Activated CD4-positive, alpha-beta T cell treated with anti-CD3 and anti-CD28 coated beads, Interleukin-2, amount 10 ng/mL, durations not matched to agents 7 days and 5 days (primary cell): ENCODE measurements around the gene CREB3L1. TPM values are rescaled to one million over a fixed set of nuclear protein-coding genes. Genes with fewer than 3 reads are reported as not detected.
"Not testable (repeated sequence)": the region's sequence is repeated elsewhere in the genome, so short reads cannot be mapped to it uniquely, and the experiment has no call there.

Source experiments
- CTCF ChIA-PET: fragments of 350-600 bp; sonication (Branson Sonifier 250); formaldehyde crosslinking; loops from one replicate; lab custom pipeline; 2021; ENCODE audit warnings: antibody characterized with exemption; lab: Charles Lee
- POLR2A ChIA-PET: fragments of 350-600 bp; sonication (Branson Sonifier 250); formaldehyde crosslinking; loops from one replicate; lab custom pipeline; 2021; ENCODE audit warnings: antibody characterized with exemption; lab: Charles Lee
- DNase-seq: peaks from one replicate; pipeline ENCODE4 v3.0.0-alpha.2; 2020
- H3K27ac Mint-ChIP-seq: one replicate; pipeline ENCODE4 v1.8.0; 2021; ENCODE audit warnings: mild to moderate bottlenecking, moderate library complexity, mixed read lengths
- H3K27me3 Mint-ChIP-seq: one replicate; pipeline ENCODE4 v1.8.0; 2021; ENCODE audit warnings: mixed read lengths
- H3K36me3 Mint-ChIP-seq: one replicate; pipeline ENCODE4 v1.8.0; 2021; ENCODE audit warnings: low read depth, mixed read lengths
- H3K4me1 Mint-ChIP-seq: one replicate; pipeline ENCODE4 v1.8.0; 2021; ENCODE audit warnings: mixed read lengths
- H3K4me3 Mint-ChIP-seq: one replicate; pipeline ENCODE4 v1.8.0; 2021; ENCODE audit warnings: mild to moderate bottlenecking, moderate library complexity, mixed read lengths
- H3K9me3 Mint-ChIP-seq: one replicate; pipeline ENCODE4 v1.8.0; 2021; ENCODE audit warnings: mixed read lengths
- total RNA-seq, 2 experiments: library from RNA; stranded (reverse); gene quantifications; one replicate each; pipeline ENCODE4 v1.2.3, GENCODE V29; 2021

Gene CREB3L1
- total RNA-seq, 2 experiments from 2014 or later = not detected

GRCh38 chr11:46251954-46252353, 25.5 kb upstream of the CREB3L1 start:
- DNase-seq = no peak
- H3K27me3 Mint-ChIP-seq = peaks cover 2% of the 10 kb centered on the region
- no peak overlapping the region for H3K4me3 Mint-ChIP-seq
- CTCF ChIA-PET = interaction anchor here (1.0 kb wide), 1 partner anchor 9 kb away, joined by 3 read pairs; no protein-coding TSS in a partner anchor
- H3K27ac Mint-ChIP-seq = no peak overlapping the region
- H3K9me3 Mint-ChIP-seq = no peaks in the 10 kb centered on the region
- H3K4me1 Mint-ChIP-seq = peaks cover 3% of the 10 kb centered on the region
- no peaks in the 10 kb centered on the region for H3K36me3 Mint-ChIP-seq
- POLR2A ChIA-PET = no interaction called here

GRCh38 chr11:46252373-46252914, 25.0 kb upstream of the CREB3L1 start:
- Mint-ChIP-seq H3K4me3 (no peak overlapping the region), H3K36me3 (no peaks in the 10 kb centered on the region), H3K4me1 (peaks cover 3% of the 10 kb centered on the region), H3K27me3 (peaks cover 2% of the 10 kb centered on the region), H3K27ac (no peak overlapping the region), H3K9me3 (no peaks in the 10 kb centered on the region)
- CTCF ChIA-PET = interaction anchor here (1.0 kb wide), 1 partner anchor 9 kb away, joined by 4 read pairs; no protein-coding TSS in a partner anchor
- POLR2A ChIA-PET = no interaction called here
- DNase-seq = no peak

- DNase-seq = no peak
- CTCF ChIA-PET = interaction anchor here (1.0 kb wide), 1 partner anchor 10 kb away, joined by 4 read pairs; no protein-coding TSS in a partner anchor
- H3K9me3 Mint-ChIP-seq = no peaks in the 10 kb centered on the region
- peaks cover 2% of the 10 kb centered on the region for H3K27me3 Mint-ChIP-seq
- no peaks in the 10 kb centered on the region for H3K36me3 Mint-ChIP-seq
- H3K27ac Mint-ChIP-seq = no peak overlapping the region
- H3K4me3 Mint-ChIP-seq = no peak overlapping the region
- POLR2A ChIA-PET = no interaction called here
- H3K4me1 Mint-ChIP-seq = peaks cover 3% of the 10 kb centered on the region
Measured at GRCh38 chr11:46253258-46254132, 24.0 kb upstream of the CREB3L1 start.

- ChIA-PET CTCF (no interaction called here), POLR2A (no interaction called here)
- Mint-ChIP-seq H3K4me1 (no peaks in the 10 kb centered on the region), H3K9me3 (no peaks in the 10 kb centered on the region), H3K4me3 (no peak overlapping the region), H3K27me3 (peaks cover 2% of the 10 kb centered on the region), H3K36me3 (no peaks in the 10 kb centered on the region), H3K27ac (no peak overlapping the region)
- DNase-seq = no peak
Measured at GRCh38 chr11:46254133-46254491, 23.4 kb upstream of the CREB3L1 start.

DNA sequence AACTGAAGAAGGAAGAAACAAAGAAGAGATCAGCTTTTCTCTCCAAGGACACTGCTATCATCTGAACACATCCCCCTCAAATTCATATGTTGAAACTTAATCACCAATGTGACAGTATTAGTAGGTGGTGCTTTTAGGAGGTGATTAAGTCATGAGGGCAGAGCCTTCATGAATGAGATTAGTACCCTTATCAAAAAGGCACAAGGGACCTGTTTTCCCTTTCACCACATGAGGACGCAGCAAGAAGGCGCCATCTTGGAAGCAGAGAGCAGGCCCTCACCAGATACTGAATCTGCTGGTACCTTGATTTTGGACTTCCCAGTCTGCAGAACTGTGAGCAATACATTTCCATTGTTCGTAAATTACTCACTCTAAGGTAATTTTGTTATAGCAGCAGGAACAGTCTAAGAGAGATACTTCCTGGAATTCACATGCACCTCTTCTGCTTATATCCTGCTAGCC, 20.9 kb upstream of the CREB3L1 start:
- DNase-seq = no peak

GRCh38 chr11:46259347-46259746, 18.1 kb upstream of the CREB3L1 start:
- H3K4me1 Mint-ChIP-seq, DNase-seq, H3K27ac Mint-ChIP-seq, H3K4me3 Mint-ChIP-seq, H3K9me3 Mint-ChIP-seq, POLR2A ChIA-PET, H3K36me3 Mint-ChIP-seq, H3K27me3 Mint-ChIP-seq: not testable (repeated sequence)
- CTCF ChIA-PET = interaction anchor here (0.8 to 1.3 kb wide), 3 partner anchors 9 to 132 kb away, joined by 3 read pairs; no protein-coding TSS in a partner anchor

More for the DNA sequence above, 20.9 kb upstream of the CREB3L1 start:
- ChIA-PET POLR2A (no interaction called here), CTCF (no interaction called here)
- H3K27me3 Mint-ChIP-seq = peaks cover 2% of the 10 kb centered on the region
- H3K9me3 Mint-ChIP-seq = no peaks in the 10 kb centered on the region
- H3K36me3 Mint-ChIP-seq = no peaks in the 10 kb centered on the region
- no peaks in the 10 kb centered on the region for H3K4me1 Mint-ChIP-seq
- no peak overlapping the region for H3K4me3 Mint-ChIP-seq
- no peak overlapping the region for H3K27ac Mint-ChIP-seq

- no peak overlapping the region for H3K27ac Mint-ChIP-seq
- ChIA-PET POLR2A (no interaction called here), CTCF (interaction anchor here (0.8 to 1.3 kb wide), 3 partner anchors 8 to 133 kb away, joined by 3 read pairs; no protein-coding TSS in a partner anchor)
- no peaks in the 10 kb centered on the region for H3K4me1 Mint-ChIP-seq
- H3K27me3 Mint-ChIP-seq = peaks cover 2% of the 10 kb centered on the region
- no peaks in the 10 kb centered on the region for H3K9me3 Mint-ChIP-seq
- DNase-seq = no peak
- no peak overlapping the region for H3K4me3 Mint-ChIP-seq
- H3K36me3 Mint-ChIP-seq = no peaks in the 10 kb centered on the region
Measured at GRCh38 chr11:46259971-46260560, 17.4 kb upstream of the CREB3L1 start.

DNA sequence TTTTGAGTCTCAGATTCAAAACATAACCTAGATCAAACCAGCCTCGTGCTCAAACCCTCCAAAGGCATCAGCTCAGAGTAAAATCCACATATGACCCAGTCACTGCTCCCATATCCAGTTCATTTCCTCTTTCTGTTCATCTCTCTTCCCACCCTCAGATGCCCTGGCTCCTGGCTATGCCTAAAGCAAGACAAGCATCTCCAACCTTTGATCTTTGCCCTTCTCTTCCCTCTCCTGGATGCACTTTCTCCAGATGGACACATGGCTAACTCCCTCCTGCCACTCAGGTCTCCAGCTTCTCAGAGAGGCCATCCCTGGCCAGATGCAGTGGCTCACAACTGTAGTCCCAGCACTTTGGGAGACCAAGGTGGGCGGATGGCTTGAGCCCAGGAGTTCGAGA, 14.3 kb upstream of the CREB3L1 start:
- POLR2A ChIA-PET = no interaction called here
- Mint-ChIP-seq H3K36me3 (no peaks in the 10 kb centered on the region), H3K9me3 (no peaks in the 10 kb centered on the region), H3K4me1 (no peaks in the 10 kb centered on the region), H3K27me3 (peaks cover 2% of the 10 kb centered on the region), H3K27ac (no peak overlapping the region), H3K4me3 (no peak overlapping the region)
- DNase-seq = no peak
- CTCF ChIA-PET = interaction anchor here (1.2 kb wide), 1 partner anchor 20 kb away, joined by 3 read pairs; no protein-coding TSS in a partner anchor

GRCh38 chr11:46264030-46264429, 13.4 kb upstream of the CREB3L1 start:
- no peaks in the 10 kb centered on the region for H3K4me1 Mint-ChIP-seq
- ChIA-PET CTCF (no interaction called here), POLR2A (no interaction called here)
- no peak overlapping the region for H3K27ac Mint-ChIP-seq
- no peak for DNase-seq
- H3K4me3 Mint-ChIP-seq = no peak overlapping the region
- no peaks in the 10 kb centered on the region for H3K36me3 Mint-ChIP-seq
- no peaks in the 10 kb centered on the region for H3K9me3 Mint-ChIP-seq
- peaks cover 4% of the 10 kb centered on the region for H3K27me3 Mint-ChIP-seq

GRCh38 chr11:46264976-46265375, 12.5 kb upstream of the CREB3L1 start:
- ChIA-PET POLR2A (no interaction called here), CTCF (no interaction called here)
- Mint-ChIP-seq H3K4me3 (no peak overlapping the region), H3K27me3 (peaks cover 5% of the 10 kb centered on the region), H3K9me3 (no peaks in the 10 kb centered on the region), H3K36me3 (no peaks in the 10 kb centered on the region), H3K27ac (no peak overlapping the region), H3K4me1 (no peaks in the 10 kb centered on the region)
- DNase-seq = no peak

GRCh38 chr11:46265764-46266163, 11.7 kb upstream of the CREB3L1 start:
- POLR2A ChIA-PET = no interaction called here
- no peak overlapping the region for H3K27ac Mint-ChIP-seq

GRCh38 chr11:46267930-46268329, 9.5 kb upstream of the CREB3L1 start:
- Mint-ChIP-seq H3K27ac (no peak overlapping the region), H3K9me3 (no peaks in the 10 kb centered on the region), H3K4me1 (peaks cover 6% of the 10 kb centered on the region), H3K4me3 (no peak overlapping the region), H3K36me3 (no peaks in the 10 kb centered on the region), H3K27me3 (peaks cover 5% of the 10 kb centered on the region)
- no peak for DNase-seq
- ChIA-PET POLR2A (no interaction called here), CTCF (interaction anchor here (0.6 to 1.0 kb wide), 2 partner anchors 8 to 457 kb away, joined by 3 read pairs; no protein-coding TSS in a partner anchor)

More at GRCh38 chr11:46265764-46266163, 11.7 kb upstream of the CREB3L1 start:
- no peaks in the 10 kb centered on the region for H3K36me3 Mint-ChIP-seq
- no peak overlapping the region for H3K4me3 Mint-ChIP-seq
- peaks cover 5% of the 10 kb centered on the region for H3K27me3 Mint-ChIP-seq
- CTCF ChIA-PET = no interaction called here
- H3K9me3 Mint-ChIP-seq = no peaks in the 10 kb centered on the region
- H3K4me1 Mint-ChIP-seq = no peaks in the 10 kb centered on the region
- DNase-seq = no peak

DNA sequence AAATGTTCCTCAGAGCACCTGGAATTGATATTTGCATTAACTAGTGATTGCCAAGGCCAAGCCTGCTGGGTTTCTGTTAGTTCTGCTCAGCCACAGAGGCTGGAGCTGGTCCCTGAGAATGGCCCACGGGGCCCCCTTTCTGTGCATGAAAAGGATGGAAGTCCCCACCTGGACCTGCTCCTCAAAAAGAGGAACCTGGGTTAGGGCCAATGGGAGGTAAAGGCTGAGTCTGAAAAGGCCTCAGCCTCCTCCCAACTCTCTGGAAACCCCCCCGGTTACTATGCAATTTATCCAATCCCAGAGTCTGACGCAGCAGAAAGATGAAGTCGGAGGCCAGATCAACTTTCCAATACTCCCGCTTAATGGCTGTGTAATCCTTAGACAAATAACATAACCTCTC, 6.8 kb upstream of the CREB3L1 start:
- H3K27ac Mint-ChIP-seq = no peak overlapping the region
- POLR2A ChIA-PET = no interaction called here
- peaks cover 9% of the 10 kb centered on the region for H3K4me1 Mint-ChIP-seq
- H3K27me3 Mint-ChIP-seq = peaks cover 7% of the 10 kb centered on the region
- CTCF ChIA-PET = interaction anchor here (1.1 to 1.5 kb wide), 3 partner anchors 9 to 31 kb away, joined by 3 to 4 read pairs (median 3); no protein-coding TSS in a partner anchor
- no peaks in the 10 kb centered on the region for H3K9me3 Mint-ChIP-seq
- H3K36me3 Mint-ChIP-seq = no peaks in the 10 kb centered on the region
- no peak overlapping the region for H3K4me3 Mint-ChIP-seq
- no peak for DNase-seq
